B cell (primary cell): ENCODE results near the gene SMYD2.

Source experiments
- EZH2 ChIP-seq: IDR thresholded peaks from 2 replicates; pipeline ENCODE4 v1.6.1; 2012; ENCODE audit warnings: borderline replicate concordance, low read depth, mild to moderate bottlenecking, moderate library complexity, low read length; ENCODE audit not compliant: insufficient read depth, poor library complexity, severe bottlenecking
- TF ChIP-seq, protein P1 (sequence below): fragments of 200-600 bp; IDR thresholded peaks from one replicate; pipeline ENCODE4 v1.8.0; 2022; ENCODE audit warnings: antibody characterized with exemption, mild to moderate bottlenecking

DNA sequence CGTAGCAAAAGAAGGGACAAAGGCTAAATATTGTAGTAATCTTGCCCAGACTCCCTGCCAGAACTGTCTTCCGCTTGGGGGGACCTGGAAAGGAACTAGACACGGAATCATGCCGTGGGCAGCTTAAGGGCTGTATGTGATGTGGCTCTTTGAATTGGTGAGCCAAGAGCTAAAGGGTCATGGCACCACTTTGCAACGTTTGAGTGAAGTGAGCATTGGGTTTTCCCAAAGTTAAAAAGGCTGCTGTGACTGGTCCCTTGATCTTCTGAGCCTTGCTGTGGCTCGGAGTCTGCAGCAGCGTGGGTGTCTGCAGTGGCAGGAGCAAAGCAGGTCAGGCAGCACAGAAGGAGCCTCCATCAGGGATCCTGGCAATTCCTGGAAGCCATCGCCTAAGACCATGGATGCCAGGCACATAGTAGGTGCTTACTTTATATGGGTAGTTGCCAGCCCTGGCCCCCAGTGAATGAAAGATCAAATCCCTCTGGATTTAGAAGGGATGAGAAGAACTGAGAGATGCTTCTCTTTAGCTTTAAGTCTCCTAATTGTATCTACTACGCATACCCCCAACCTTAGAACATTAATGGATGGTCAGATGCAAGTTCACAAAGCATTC lies 1.8 kb downstream of the SMYD2 start:
- TF ChIP-seq, protein P1, sequence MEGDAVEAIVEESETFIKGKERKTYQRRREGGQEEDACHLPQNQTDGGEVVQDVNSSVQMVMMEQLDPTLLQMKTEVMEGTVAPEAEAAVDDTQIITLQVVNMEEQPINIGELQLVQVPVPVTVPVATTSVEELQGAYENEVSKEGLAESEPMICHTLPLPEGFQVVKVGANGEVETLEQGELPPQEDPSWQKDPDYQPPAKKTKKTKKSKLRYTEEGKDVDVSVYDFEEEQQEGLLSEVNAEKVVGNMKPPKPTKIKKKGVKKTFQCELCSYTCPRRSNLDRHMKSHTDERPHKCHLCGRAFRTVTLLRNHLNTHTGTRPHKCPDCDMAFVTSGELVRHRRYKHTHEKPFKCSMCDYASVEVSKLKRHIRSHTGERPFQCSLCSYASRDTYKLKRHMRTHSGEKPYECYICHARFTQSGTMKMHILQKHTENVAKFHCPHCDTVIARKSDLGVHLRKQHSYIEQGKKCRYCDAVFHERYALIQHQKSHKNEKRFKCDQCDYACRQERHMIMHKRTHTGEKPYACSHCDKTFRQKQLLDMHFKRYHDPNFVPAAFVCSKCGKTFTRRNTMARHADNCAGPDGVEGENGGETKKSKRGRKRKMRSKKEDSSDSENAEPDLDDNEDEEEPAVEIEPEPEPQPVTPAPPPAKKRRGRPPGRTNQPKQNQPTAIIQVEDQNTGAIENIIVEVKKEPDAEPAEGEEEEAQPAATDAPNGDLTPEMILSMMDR = no peak
- TF ChIP-seq EZH2 = no peak
